Stimulated activated CD8-positive, alpha-beta memory T cell treated with anti-CD3 and anti-CD28 coated beads, Interleukin-7, amount 100 ng/mL, for 4 hours (primary cell): ENCODE measurements around the gene MIA2.
"Not testable (repeated sequence)": the region's sequence is repeated elsewhere in the genome, so short reads cannot be mapped to it uniquely, and the experiment has no call there.

Source experiments
- DNase-seq, 2 donors: peaks; one replicate each; pipeline ENCODE4 v3.0.0-alpha.2; 2020; ENCODE audit warnings: low read depth in 2 of 2

MIA2 gene, protein sequence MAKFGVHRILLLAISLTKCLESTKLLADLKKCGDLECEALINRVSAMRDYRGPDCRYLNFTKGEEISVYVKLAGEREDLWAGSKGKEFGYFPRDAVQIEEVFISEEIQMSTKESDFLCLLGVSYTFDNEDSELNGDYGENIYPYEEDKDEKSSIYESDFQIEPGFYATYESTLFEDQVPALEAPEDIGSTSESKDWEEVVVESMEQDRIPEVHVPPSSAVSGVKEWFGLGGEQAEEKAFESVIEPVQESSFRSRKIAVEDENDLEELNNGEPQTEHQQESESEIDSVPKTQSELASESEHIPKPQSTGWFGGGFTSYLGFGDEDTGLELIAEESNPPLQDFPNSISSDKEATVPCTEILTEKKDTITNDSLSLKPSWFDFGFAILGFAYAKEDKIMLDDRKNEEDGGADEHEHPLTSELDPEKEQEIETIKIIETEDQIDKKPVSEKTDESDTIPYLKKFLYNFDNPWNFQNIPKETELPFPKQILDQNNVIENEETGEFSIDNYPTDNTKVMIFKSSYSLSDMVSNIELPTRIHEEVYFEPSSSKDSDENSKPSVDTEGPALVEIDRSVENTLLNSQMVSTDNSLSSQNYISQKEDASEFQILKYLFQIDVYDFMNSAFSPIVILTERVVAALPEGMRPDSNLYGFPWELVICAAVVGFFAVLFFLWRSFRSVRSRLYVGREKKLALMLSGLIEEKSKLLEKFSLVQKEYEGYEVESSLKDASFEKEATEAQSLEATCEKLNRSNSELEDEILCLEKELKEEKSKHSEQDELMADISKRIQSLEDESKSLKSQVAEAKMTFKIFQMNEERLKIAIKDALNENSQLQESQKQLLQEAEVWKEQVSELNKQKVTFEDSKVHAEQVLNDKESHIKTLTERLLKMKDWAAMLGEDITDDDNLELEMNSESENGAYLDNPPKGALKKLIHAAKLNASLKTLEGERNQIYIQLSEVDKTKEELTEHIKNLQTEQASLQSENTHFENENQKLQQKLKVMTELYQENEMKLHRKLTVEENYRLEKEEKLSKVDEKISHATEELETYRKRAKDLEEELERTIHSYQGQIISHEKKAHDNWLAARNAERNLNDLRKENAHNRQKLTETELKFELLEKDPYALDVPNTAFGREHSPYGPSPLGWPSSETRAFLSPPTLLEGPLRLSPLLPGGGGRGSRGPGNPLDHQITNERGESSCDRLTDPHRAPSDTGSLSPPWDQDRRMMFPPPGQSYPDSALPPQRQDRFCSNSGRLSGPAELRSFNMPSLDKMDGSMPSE (N-terminal part only)

DNA sequence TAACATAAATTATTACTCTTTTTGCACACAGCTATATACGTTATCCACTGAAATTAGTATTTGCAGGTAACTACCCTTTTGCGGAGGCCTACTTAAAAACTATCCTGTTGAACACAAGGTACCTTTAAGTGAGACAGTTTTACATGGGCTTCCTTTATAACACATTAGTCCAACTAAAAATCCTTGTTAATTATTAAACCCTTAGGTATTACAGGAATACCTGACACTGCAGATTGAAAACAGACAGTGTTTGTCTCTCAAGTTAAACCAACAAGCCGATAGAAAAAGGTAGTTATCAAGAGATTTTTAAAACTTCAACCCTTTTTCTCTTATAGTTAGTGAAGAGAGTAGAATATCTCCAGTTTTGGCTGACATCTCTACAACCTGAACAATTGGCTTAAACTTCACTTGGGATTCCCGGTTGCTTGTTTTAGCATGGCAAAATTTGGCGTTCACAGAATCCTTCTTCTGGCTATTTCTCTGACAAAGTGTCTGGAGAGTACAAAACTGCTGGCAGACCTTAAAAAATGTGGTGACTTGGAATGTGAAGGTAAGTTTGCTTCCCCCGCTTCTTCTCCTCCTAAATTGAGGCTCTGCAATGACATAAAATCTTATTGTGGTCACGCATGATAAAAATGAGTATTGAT, at the start of gene MIA2:
Gene MIA2, plus strand, starts transcription at position 236 of the 647 bp plus-strand sequence. Its CDS starts 200 bp downstream, at position 436.
- no peak for DNase-seq

DNA sequence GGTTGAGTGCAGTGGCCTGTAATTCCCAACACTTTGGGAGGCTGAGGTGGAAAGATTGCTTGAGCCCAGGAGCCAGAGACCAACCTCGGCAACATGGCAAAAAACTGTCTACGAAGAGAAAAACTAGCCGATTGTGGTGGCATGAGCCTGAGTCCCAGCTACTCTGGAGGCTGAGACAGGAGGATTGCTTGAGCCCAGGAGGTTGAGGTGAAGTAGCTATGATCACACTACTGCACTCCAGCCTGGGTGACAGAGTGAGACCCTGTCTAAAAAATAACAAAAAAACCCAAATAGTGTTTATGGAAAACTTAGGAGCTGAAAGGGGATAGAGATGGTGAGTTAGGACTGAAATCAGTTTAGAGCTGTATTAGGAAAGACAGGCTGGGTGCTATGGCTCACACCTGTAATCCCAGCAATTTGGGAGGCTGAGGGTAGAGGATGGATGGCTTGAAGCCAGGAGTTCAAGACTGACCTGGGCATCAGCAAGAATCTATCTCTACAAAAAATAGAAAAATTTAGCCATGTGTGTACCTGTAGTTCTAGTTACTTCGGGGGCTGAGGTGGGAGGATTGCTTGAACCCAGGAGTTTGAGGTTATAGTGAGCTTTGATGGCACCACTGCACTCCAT, 49.0 kb upstream of the MIA2 start:
- DNase-seq, result no peak

DNA sequence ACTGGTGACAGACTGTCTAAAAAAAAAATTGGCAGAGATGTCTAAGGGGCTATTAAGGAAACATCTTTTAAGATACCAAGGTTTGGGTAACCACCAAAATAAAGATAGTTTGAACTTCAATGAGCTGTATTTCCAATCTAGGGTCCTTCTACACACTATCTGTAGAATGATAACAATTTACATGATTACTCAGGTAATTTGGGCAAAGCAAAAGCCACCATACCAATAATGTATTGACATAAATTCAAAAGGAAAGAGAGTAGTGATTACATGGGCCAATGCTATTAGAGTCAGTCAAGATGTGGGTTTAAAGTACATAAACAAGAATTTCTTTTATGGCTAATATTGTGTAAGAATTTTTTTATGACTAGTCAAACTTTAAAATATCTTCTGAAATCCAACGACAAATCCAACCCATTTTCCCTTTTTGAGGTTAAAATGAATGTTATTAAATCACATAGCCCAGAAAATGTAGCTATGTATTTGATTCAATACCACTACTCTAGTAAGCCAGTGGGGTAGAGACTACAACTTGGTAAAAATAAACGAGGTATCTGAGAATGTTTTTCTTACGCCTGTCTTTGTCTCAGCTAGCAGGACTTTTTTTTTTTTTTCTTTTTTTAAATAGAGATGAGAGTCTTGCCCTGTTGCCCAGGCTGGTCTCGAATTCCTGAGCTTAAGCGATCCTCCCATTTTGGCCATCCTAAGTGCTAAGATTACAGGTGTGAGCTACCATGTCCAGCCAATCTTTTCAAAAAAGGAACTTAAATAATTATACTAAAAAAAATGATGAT, 48.3 kb upstream of the MIA2 start:
- DNase-seq, result no peak

DNA sequence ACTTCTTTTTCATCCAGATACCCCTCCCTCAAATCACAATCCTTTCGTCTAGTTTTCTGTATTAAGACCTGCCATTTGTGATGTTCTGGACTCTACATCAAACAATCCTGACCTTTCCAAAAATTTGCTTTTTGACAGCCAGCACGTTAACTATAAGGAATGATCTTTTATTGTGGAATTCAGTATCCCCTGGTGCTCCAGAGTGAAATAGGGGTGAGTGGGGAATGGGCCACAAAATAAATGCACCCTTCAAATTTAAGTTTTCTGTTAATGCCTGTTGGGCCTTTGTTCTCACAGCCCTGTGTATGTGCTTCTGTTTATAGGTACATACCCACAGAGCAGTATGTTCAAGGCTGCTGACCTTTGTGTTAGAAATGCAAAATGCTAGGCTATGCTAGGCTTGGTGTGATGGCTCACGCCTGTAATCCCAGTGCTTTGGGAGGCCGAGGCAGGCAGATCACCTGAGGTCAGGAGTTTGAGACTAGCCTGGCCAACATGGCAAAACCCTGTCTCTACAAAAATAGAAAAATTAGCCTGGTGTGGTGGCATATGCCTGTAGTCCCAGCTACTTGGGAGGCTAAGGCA, 46.7 kb upstream of the MIA2 start:
- DNase-seq, result no peak

DNA sequence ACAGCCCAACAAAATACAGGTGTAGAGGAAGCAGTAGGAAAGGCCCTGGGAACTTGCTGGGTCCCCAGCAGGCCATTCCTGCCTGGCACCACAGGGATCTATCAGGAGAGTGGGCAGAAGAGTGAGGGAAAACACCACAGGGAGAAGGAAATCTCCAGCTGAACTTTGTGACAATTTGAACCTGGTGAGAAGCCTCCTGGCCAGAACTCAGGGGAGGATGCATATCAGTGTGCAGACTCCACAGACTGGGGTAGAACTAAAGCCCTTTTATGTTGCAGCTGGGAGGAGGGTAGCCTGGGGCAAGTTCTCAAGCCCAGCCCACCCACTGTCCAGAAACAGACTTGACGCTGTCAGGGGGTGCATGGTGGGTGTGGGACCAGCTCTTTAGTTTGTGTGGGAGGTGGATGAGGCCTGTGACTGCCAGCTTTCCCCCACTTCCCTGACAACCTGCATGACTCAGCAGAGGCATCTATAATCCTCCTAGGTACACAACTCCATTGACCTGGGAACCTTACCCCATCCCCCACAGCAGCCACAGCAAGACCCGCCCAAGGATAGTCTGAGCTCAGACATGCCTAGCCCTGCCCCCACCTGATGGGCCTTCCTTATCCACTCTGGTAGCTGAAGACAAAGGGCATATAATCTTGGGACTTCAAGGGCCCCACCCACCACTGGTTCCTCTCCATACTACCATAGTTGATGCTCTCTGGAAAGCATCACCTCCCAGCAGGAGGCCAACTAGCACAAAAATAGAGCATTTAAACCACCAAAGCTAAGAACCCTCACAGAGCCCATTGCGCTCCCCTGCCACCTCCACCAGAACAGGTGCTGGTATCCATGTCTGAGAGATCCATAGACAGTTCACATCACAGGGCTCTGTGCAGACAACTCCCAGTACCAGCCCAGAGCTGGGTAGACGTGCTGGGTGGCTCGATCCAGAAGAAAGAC, 29.8 kb upstream of the MIA2 start:
- DNase-seq, result no peak

DNA sequence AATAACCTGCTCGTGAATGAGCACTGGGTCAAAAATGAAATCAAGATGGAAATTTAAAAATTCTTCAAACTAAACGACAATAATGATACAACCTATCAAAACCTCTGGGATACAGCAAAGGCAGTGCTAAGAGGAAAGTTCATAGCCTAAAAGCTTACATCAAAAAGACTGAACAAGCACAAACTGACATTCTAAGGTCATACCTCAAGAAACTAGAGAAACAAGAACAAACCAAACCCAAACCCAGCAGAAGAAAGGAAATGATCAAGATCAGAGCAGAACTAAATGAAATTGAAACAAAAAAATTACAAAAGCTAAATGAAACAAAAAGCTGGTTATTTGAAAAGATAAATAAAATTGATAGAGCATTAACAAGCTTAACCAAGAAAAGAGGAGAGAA, 26.3 kb upstream of the MIA2 start:
- DNase-seq, result not testable (repeated sequence)

DNA sequence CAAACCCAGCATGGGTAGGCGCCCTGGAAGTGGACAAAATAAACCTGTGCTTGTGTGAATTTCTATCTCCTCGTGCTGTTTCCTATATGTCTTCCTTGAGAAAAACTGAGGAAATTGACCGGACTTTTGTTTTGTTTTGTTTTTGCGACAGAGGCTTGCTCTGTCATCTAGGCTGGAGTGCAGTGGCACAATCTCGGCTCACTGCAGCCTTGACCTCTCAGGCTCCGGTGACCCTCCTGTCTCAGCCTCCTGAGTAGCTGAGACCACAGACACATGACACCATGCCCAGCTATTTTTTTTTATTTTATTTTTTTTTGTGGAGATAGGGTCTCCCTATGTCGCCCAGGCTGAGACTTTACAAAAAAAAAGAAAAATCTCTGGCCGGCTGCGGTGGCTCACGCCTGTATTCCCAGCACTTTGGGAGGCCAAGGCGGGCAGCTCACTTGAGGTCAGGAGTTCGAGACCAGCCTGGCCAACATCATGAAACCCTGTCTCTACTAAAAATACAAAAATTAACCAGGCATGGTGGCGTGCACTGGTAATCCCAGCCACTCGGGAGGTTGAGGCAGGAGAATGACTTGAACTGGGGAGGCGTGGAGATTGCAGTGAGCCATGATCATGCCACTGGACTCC, 22.5 kb upstream of the MIA2 start:
- DNase-seq, result no peak

DNA sequence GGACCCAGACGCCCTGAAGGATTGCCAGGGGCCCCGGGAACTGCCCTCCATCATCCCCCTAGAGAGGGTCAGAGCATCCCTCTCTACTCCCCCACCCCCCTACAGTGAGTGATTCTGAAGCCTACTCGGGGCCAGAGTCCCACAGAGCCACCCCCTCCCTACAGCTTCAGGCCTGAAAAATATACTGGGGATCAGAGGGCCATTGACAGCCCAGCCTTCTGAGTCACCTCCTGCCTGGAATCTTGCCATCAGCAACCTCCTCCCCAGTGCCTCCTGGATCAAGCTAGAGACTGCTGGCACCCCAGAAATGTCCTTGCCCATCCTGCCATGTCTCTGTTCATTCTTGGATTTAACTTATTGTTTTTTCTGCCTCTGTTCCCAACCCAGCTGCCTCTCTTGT, 21.7 kb upstream of the MIA2 start:
- DNase-seq, result no peak

DNA sequence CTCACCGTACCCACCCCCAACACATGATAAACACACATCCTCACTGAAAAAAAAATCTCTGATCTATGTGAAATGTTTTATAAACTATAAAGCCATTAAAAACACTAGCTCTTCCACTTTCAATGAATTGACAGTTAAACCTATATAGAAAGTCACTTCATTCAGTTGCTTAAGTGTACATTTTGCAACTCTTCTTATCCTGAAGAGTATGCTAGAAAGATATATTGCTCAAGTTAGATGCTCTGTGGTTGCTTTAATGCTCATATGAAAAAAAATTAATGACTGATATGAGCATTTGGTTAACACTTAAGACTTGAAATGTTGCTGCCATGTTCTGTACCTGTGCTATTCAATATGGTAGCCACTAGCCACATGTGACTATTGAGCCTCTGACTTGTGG, 21.0 kb upstream of the MIA2 start:
- no peak for DNase-seq

DNA sequence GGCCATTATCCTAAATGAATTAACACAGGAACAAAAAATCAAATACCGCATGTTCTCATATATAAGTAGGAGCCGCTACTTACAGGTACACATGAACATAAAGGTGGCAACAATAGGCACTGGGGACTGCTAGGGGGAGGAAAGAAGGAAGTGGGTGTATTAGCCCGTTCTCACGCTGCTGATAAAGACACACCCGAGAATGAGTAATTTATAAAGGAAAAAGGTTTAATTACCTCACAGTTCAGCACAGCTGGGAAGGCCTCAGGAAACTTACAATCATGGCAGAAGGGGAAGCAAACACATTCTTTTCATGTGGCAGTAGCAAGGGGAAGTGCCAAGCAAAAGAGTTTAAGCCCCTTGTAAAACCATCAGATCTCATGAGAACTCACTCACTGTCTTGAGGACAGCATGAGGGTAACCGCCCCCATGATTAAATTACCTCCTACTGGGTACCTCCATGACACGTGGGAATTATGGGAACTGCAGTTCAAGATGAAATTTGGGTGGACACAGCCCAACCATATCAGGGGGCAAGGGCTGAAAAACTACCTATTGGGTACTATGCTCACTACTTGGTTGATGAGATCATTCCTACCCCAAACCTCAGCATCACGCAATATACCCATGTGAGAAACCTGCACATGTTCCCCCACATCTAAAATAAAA, 16.4 kb upstream of the MIA2 start:
- DNase-seq, result no peak

DNA sequence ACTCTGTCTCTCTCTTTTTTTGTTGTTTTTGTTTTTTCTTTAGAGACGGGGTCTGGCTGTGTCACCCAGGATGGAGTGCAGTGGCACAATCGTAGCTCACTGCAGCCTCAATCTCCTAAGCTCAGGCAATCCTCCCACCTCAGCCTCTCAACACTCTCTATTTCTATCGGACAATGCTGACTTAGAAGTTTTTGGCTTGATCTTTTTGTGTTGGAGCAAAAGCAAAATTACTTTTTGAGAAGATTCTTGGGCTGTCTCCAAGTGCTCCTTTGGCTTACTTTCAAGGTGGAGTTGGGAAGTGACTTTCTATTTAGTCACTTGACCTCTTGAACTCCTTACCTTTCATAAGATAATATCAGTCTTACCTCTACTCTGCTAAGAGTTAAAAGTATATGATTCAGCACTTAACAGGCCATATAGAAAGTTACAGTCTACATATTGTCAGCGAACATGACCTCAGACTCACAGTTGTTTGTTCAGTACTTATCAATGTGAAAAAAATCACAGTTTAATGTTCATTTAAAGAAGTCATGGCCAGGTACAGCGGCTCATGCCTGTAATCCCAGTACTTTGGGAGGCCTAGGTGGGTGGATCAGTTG, 15.4 kb upstream of the MIA2 start:
- no peak for DNase-seq

DNA sequence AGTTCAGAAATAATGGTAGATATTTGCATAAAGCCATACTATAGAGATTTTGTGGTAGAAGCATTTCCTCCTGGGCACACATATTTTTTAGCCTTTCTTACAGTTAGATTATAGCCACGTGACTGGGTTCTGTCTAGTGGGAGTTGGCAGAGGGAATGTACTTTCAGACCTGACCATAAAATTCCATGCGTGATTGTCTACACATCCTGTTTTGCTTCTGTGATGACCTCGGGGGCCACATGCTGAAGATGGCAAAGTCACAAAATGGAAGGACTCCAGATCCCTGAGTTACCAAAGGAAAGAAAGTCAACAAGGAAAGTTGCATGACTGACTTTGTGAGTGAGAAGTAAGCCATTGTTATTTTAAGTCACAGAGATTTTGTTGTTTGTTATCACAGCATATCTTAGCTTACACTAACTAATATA, 14.6 kb upstream of the MIA2 start:
- no peak for DNase-seq

DNA sequence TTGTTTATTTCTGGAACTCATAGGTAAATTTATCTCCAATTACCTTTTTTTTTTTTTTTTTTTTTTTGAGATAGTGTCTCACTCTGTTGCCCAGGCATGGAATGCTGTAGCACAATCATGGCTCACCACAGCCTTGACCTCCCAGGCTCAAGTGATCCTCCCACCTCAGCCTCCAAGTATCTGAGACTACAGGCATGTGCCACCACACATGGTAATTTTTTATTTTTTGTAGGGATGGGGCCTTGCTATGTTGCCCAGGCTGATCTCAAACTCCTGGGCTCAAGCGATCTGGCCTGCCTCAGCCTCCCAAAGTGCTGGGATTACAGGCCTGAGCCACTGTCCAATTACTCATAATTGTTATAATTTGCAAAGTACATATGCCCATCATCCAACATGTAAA, 13.2 kb upstream of the MIA2 start:
- not testable (repeated sequence) for DNase-seq

DNA sequence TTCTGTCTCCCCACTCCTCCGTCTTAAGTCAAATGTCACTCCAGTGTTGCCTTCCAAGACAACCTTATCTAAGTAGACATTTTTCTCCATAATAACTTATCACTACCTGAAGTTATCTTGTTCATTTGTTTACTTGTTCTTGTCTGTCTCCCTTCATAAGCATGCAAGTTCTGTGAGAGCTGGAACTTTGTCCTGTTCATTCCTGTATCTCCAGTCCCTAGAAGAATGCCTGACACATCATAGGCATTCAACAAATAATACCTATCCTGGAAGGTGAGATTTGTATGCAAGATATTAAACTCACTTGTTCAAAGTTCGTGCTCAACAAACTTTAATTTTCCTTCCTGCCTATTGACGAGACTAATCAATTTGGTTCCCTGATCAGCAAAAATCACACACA, 5.7 kb upstream of the MIA2 start:
- DNase-seq, result no peak

DNA sequence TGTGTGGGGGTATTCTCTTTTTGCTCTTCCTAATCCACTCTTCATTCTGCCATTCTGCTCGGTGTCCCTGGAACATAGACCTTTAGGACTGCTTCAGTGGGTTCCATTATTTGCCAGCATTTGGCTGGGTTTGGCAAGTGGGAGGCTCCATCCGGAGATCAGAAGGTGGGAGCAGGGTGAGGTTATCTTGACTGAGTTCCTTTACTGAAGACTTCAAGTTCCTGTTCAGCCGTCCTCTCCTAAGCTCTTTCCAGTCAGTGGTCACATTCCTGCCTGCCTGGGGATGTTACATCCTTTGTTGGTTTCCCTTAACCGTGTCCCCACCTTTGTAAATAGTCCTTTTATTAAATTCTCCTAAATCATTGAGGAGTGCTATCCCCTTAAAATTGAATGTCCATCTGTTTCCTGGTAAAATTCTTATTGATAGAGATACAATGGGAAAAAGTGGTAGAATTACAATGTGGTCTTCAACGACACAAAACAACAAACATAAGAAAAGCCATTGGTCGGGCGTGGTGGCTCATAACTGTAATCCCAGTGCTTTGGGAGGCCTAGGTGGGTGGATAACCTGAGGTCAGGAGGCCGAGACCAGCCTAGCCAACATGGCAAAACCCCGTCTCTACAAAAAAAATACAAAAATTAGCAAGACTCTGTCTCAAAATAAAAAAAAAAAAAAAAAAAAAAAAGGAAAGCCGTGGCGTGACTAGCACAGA, 5.0 kb upstream of the MIA2 start:
- DNase-seq, result no peak

DNA sequence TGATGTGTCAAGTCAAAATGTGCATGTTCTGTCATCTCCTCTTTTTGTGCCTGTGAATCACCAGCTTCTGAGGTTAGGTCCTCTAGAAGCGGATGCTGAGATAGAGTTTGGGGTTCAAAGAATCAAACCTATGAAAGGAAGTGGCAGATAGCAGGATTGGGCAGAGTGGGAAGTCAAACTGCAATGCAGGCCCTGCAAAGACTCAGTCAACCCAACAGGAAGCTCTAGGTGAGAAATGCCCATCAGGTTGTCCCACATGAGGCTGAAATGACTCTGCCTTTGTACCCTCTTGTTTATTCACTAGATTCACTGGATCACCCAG, 4.5 kb upstream of the MIA2 start:
- DNase-seq, result peak; percentile 19 to 36

DNA sequence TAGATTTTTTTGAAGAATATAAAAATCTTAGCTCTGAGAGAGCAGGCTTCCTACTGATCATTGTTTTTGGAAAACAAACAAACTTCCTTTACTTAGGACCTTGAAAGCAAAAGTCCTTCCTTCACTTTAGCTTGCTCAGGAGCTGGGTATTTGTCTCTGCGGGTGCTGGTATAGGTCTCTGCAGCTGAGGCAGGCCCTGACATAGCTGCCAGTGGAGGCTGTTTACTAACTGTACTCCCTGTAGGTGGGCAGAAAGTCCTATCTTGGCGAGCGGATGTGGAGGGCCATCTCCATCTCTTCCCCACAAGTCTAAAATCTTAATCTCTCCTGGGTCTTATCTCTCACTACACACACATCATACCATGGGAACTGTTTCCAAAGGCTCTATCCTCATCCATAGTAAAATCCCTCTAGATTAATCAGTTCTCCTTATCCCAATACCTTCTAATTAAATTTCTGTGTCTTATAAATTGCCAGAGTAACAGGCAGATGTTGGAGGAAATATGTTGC, 4.1 kb upstream of the MIA2 start:
- no peak for DNase-seq
